HG03097 (cell line): ENCODE measurements around the gene RNF13.
"Not testable (repeated sequence)": the region's sequence is repeated elsewhere in the genome, so short reads cannot be mapped to it uniquely, and the experiment has no call there.

Experiments used
- ATAC-seq: cut with Tn5 transposase; IDR thresholded peaks from one replicate; pipeline ENCODE4 v1.9.1; 2021; ENCODE audit not compliant: unreplicated experiment, low FRiP score

RNF13 gene

DNA sequence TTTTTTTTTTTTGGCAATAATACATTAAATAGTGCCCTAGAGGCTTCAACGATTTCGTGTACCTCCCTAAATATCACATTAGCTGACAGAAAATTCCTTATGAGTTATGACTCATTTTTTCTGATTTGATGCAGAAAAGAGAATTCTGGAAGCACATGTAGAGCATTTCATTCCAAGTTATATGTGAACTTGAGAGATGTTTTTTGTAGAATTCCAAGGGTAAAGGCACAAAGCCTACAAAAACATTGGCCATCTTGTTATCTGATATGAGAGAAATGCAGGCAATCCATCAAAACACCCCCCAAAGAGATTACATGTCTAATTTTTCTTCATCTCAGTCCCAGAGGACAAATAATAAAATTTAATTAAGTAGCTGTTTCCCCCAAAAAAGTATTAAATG is 164.4 kb downstream of the RNF13 start:
- no peak for ATAC-seq

DNA sequence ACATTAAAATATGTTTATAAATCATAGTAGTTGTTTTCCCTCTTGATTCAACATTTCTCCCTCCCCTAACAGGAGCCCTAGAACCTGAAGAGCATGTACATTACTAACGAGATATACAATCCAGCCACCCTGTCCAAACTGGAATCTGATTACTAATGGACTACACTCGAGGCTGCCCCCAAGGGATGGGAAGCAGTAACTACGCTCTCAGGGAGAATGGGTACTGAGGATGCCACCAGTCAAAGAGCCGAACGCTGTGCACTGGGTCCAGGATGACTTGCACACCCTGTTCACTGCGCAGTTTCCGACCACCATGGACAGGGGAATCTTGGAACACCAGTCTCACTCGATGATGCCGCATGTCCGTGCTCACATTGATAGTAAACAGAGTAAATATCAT is 169.0 kb downstream of the RNF13 start:
- not testable (repeated sequence) for ATAC-seq

DNA sequence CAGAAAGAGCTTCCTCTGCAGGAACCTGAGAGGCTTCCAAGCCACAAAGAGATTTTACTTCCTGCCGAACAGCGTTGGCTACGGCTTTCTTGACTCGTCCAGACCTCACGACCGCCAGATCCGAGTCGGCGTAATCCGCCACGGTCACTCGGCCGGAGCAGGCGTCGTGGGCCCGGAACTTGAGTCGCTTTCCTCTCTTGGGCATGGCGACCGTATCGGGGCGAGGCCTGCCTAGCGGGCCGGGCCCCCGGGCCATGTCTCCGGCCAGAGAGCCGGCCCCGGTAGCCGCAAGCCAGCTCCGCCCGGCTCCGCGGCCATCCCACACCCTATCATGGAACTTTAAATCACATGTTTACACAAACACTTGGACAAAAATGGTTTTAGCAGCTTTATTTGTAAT is 170.0 kb downstream of the RNF13 start:
- ATAC-seq = not testable (repeated sequence)

DNA sequence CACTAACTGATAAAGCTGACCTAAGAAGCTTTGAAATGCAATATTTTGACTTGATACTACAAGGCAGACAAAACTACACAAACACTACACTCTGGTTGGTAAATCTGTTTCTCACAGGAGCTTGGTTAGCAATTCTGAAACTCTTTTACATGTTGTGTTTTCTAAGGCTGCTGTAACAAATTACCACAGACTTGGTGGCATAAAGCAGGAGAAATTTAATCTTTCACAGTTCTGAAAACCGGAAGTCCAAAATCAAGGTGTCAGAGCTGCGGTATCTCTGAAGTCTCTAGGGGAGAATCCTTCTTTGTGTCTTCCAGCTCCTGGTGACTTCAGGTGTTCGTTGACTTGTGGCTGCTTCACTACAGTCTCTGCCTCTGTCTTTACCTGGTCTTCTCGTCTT is 170.6 kb downstream of the RNF13 start:
- no peak for ATAC-seq

DNA sequence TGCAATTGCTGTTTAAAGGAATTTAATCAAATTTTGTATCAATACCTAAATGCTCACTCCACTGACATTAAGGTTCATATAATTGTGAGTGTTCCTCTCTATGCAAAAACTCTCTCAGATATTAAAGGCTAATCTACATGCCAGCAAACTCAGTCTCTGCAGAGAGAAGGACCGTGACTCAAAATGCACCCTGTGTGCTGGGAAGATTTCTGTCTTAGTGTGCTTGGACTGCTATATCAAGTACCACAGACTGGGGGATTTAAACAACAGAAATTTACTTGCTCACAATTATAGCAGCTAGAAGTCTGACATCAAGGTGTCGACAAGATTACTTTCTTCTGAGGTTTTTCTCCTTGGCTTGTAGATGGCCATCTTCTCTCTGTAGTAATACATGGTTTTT is 176.3 kb downstream of the RNF13 start:
- ATAC-seq = no peak

DNA sequence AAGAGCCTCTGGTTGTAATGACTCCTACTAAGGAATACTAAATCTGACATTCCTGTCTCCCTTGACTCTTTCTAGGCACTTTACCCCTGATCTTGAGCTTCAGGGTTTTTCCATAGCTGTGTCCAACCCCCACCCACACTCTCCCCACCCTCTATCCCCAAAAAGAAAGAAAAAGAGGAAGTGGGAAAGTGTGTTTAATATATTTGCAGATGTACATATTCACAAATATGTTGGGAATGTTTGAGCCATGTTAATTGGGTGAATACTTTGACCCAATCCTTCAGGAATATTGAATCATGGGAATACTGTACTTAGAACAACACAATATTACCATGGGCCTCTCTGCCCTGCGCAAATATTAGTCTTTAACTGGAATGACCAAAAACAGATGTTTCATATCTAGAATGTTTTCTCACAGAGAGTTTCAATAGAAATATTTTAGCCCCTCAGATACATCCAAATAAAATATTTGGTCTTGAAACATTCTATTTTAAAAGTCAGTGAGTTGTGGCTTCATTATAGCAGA is 177.5 kb downstream of the RNF13 start:
- ATAC-seq = no peak

DNA sequence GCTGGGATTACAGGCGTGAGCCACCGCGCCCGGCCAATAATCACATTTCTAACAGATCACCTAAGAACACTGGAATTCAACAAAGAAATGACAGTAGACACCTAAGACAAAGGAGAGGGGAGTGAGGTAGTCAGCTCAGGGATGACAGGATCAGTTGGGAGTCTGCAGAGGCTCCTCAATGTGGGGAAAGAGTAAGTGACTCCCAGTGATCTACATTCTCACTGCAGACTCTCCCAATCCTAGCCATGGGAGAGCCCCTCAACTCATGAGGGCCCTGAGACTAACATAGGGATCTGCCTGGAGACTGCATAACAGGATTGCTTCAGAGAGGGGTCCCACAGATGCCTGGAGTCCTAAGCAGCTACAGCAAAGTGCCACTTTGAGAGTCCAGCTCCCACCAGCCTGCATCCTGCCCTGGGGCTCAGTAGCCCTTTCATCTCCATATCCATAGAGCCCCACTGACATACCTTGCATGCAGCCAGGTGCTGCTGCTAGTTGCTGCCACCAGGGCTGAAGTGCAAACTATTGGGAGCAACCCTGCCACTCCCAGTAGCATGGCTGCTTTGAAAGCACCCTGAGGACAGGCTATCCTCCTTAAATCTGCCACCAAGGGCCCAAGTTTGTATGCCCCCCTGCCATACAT is 179.5 kb downstream of the RNF13 start:
- no peak for ATAC-seq

DNA sequence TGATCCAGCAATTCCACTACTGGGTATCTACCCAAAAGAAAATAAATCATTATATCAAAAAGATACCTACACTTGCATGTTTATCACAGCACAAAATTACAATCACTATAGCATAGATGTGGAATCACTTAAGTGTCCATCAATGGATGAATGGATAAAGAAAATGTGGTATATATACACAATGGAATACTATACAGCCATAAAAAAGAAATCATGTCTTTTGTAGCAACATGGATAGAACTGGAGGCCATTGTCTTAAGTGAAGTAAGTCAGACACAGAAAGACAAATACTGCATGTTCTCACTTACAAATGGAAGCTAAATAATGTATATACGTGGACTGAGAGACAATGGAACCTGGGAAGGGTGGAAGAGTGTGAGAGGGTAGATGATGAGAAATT is 185.9 kb downstream of the RNF13 start:
- no peak for ATAC-seq

DNA sequence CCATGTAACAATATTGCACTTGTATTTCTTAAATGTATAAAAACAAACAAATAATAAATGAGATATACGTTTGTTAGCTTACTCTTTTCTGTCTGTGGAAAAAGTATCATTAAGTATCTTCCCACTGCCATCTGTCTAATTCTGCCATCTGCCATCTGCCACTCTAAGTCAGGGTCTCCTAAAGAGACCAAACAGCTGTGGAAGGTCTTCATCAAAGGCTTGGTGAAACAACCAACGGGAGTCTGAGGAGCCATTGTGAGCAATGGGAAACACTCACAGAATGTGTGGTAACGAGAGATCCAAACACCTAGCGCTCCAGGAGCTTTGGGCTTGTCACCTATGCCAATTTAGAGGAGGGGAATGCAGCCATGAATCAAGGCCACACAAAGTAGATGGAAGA is 186.4 kb downstream of the RNF13 start:
- no peak for ATAC-seq

DNA sequence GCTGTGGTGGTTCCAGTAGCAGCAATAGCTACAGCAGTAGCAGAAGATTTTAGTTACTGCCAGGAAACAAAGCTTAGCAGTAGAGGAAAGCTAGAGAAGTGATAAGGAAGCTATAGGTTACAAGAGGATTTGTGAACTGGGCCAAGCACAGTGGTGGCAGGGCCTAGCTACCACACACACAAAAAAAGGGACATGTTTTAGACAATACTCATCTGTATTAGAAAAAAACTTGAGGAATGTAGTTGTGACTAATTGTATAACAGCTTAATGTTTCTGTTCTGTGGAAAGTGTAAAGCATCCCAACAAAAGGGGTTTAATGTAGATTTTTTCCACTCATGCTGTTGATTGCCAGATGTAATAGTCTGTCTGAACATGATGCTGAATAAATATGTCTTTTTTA is 187.6 kb downstream of the RNF13 start:
- ATAC-seq = no peak

DNA sequence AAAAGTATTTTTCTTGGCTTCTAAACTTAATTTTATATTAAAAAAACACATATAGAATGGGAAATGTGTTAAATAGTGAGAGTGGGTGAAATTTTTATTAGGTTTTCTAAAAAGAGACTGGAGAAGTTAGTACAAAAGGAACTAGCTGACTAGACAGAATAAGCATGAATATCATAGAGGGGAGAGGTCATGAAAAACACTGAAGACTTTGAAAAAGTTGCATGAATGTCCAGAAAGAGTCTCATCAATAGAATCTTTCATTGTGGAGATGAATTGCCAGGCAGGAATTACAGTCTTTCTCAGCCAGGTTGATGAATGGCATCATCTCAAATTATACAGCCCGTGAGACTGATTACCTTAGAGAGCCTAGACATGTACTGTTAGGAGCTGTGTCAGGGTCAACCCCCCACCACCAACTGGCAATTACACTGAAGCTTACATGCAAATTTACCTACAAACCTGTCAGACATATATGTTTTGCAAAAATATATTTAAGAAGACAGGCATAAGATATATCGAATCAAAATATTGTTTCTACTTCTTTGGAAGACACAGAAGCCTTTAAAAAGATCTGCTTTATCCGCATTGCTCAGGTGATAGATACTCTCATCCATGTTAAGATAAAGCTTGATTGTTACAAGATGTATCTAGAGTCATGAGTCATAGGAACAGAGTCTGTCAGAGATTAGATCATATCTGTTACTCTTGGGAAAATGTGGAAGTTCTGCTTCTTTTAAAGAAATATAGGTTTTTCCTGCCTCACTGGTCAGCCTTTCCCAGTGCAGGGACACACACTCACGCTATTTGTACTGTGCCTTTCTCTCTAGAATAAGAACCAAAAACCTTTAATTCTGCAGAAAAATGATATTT is 192.5 kb downstream of the RNF13 start:
- ATAC-seq = no peak

DNA sequence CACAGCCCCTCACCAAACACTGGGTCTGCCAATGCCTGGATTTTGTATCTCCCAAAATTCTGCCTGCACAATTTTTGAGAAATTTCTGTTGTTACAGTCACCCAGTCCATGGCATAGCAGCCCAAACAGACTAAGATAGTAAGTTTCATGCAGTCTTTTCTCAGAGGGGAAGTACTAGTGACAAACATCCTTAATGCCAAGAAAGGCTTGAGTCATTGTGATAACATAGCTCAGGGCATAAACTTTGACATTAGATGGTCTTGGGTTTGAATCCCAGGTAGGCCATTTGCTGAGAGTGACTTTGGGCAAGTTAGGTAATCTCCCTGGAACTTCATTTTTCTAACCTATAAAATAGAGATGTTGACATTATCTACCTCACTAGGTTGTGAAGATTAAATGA is 193.8 kb downstream of the RNF13 start:
- no peak for ATAC-seq
